PC-9 (cell line): ENCODE results near the gene GATAD2A. TPM values are rescaled to one million over a fixed set of nuclear protein-coding genes. Genes with fewer than 3 reads are reported as not detected.

Source experiments
- BruUV-seq: library from RNA; stranded (reverse); fragments of 400-500 nt; replicated peaks from 2 replicates; lab custom pipeline; 2021; lab: Mats Ljungman, UMichigan
- CTCF ChIA-PET: fragments of 300-600 bp; sonication (Branson Sonifier 250); formaldehyde crosslinking; loops from one replicate; lab custom pipeline; 2022; ENCODE audit warnings: antibody characterized with exemption; lab: Charles Lee
- POLR2A ChIA-PET: fragments of 300-600 bp; sonication (Branson Sonifier 250); formaldehyde crosslinking; loops from one replicate; lab custom pipeline; 2022; ENCODE audit warnings: antibody characterized with exemption; ENCODE audit not compliant: unreplicated experiment; lab: Charles Lee
- DNase-seq, 2 experiments: peaks; one replicate each; pipeline versions ENCODE4 v3.0.0 to v3.0.0-alpha.2; 2015 to 2022; ENCODE audit warnings: mixed read lengths in 1 of 2
- H2AFZ ChIP-seq: fragments of 200-600 bp; sonication (generic); 2 replicates; pipeline ENCODE4 v1.8.1; 2017; ENCODE audit warnings: antibody characterized with exemption
- H3F3A ChIP-seq: fragments of 200-600 bp; sonication (generic); 2 replicates; pipeline ENCODE4 v1.8.1; 2017; ENCODE audit warnings: antibody characterized with exemption, mild to moderate bottlenecking, low read depth; ENCODE audit not compliant: insufficient read depth
- H3K27ac ChIP-seq: fragments of 200-600 bp; sonication (generic); 2 replicates; pipeline ENCODE4 v1.6.1; 2016; ENCODE audit warnings: mixed run types
- H3K27me3 ChIP-seq: fragments of 200-600 bp; sonication (generic); 2 replicates; pipeline ENCODE4 v1.6.1; 2016; ENCODE audit warnings: low read depth, mixed run types; ENCODE audit not compliant: insufficient read depth
- H3K36me3 ChIP-seq: fragments of 200-600 bp; sonication (generic); 2 replicates; pipeline ENCODE4 v1.6.1; 2016; ENCODE audit warnings: low read depth, mixed run types
- H3K4me1 ChIP-seq: fragments of 200-600 bp; sonication (generic); replicated peaks from 2 replicates; pipeline ENCODE4 v1.6.1; 2016; ENCODE audit warnings: mixed run types; ENCODE audit not compliant: insufficient read depth
- H3K4me2 ChIP-seq: fragments of 200-600 bp; sonication (generic); 2 replicates; pipeline ENCODE4 v1.6.1; 2017; ENCODE audit warnings: mixed run types
- H3K4me3 ChIP-seq: fragments of 200-600 bp; sonication (generic); 2 replicates; pipeline ENCODE4 v1.6.1; 2016; ENCODE audit warnings: mixed run types
- H3K79me2 ChIP-seq: fragments of 200-600 bp; sonication (generic); 2 replicates; pipeline ENCODE4 v1.6.1; 2017; ENCODE audit warnings: low read depth, mixed run types
- H3K9me2 ChIP-seq: fragments of 200-600 bp; sonication (generic); 2 replicates; pipeline ENCODE4 v1.8.1; 2017; ENCODE audit warnings: mild to moderate bottlenecking; ENCODE audit not compliant: insufficient read depth
- H3K9me3 ChIP-seq: fragments of 200-600 bp; sonication (generic); 2 replicates; pipeline ENCODE4 v1.8.1; 2016; ENCODE audit warnings: low read depth; ENCODE audit not compliant: insufficient read depth
- H4K20me1 ChIP-seq: fragments of 200-600 bp; sonication (generic); 2 replicates; pipeline ENCODE4 v1.8.1; 2017; ENCODE audit not compliant: insufficient read depth
- EZH2 ChIP-seq: fragments of 200-600 bp; sonication (generic); IDR thresholded peaks from 2 replicates; pipeline ENCODE4 v1.8.0; 2017; ENCODE audit warnings: antibody characterized with exemption, low read depth
- intact Hi-C: fragments of 100-400 bp; cut with micrococcal nuclease; formaldehyde crosslinking; loops from one replicate; pipeline ENCODE4 v1.10.0; 2022; ENCODE audit not compliant: unreplicated experiment
- total RNA-seq: library from RNA; stranded (reverse); gene quantifications from 2 replicates; pipeline ENCODE4 v1.2.3, GENCODE V29; 2021
- TF ChIP-seq, protein P1 (sequence below): fragments of 200-600 bp; sonication (generic); conservative IDR thresholded peaks from 2 replicates; pipeline ENCODE4 v1.6.1; 2017; ENCODE audit warnings: mixed run types, antibody characterized with exemption, mild to moderate bottlenecking, moderate library complexity

Gene GATAD2A
- total RNA-seq, 1 experiment from 2014 or later: 129 TPM

GRCh38 chr19:19436137-19436691, 30.7 kb downstream of the GATAD2A start:
- no peaks in the 10 kb centered on the region for H3K27me3 ChIP-seq
- H3K4me2 ChIP-seq: no peak overlapping the region
- H3K79me2 ChIP-seq: peaks cover 86% of the 10 kb centered on the region
- H3K9me2 ChIP-seq: no peaks in the 10 kb centered on the region
- no TSS peak for BruUV-seq
- H3K27ac ChIP-seq: no peak overlapping the region
- H3K9me3 ChIP-seq: no peaks in the 10 kb centered on the region
- H3F3A ChIP-seq: no peaks in the 10 kb centered on the region; the same call in 1 of the 2 replicates
- intact Hi-C loops: no loop called here
- H2AFZ ChIP-seq: no peak overlapping the region
- CTCF ChIA-PET: no interaction called here
- H3K4me1 ChIP-seq: no peaks in the 10 kb centered on the region
- H4K20me1 ChIP-seq: peaks cover 80% of the 10 kb centered on the region
- TF ChIP-seq EZH2: no peak
- TF ChIP-seq, protein P1, sequence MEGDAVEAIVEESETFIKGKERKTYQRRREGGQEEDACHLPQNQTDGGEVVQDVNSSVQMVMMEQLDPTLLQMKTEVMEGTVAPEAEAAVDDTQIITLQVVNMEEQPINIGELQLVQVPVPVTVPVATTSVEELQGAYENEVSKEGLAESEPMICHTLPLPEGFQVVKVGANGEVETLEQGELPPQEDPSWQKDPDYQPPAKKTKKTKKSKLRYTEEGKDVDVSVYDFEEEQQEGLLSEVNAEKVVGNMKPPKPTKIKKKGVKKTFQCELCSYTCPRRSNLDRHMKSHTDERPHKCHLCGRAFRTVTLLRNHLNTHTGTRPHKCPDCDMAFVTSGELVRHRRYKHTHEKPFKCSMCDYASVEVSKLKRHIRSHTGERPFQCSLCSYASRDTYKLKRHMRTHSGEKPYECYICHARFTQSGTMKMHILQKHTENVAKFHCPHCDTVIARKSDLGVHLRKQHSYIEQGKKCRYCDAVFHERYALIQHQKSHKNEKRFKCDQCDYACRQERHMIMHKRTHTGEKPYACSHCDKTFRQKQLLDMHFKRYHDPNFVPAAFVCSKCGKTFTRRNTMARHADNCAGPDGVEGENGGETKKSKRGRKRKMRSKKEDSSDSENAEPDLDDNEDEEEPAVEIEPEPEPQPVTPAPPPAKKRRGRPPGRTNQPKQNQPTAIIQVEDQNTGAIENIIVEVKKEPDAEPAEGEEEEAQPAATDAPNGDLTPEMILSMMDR: no peak
- H3K4me3 ChIP-seq: no peak overlapping the region
- no peak for DNase-seq
- POLR2A ChIA-PET: no interaction called here
- no peaks in the 10 kb centered on the region for H3K36me3 ChIP-seq

- Histone ChIP-seq H3K9me2 (no peaks in the 10 kb centered on the region), H3K36me3 (no peaks in the 10 kb centered on the region), H3K27me3 (no peaks in the 10 kb centered on the region), H4K20me1 (peaks cover 77% of the 10 kb centered on the region), H3F3A (peaks cover 6% of the 10 kb centered on the region), H3K9me3 (no peaks in the 10 kb centered on the region), H2AFZ (no peak overlapping the region), H3K4me3 (no peak overlapping the region), H3K4me1 (no peaks in the 10 kb centered on the region), H3K4me2 (no peak overlapping the region), H3K79me2 (peaks cover 80% of the 10 kb centered on the region), H3K27ac (no peak overlapping the region)
- intact Hi-C loops: no loop called here
- ChIA-PET CTCF (no interaction called here), POLR2A (no interaction called here)
- no TSS peak for BruUV-seq
- no peak for DNase-seq
- TF ChIP-seq, protein P1: no peak
- TF ChIP-seq EZH2: no peak
These were observed 33.1 kb downstream of the GATAD2A start for GRCh38 chr19:19438366-19439175.

DNA sequence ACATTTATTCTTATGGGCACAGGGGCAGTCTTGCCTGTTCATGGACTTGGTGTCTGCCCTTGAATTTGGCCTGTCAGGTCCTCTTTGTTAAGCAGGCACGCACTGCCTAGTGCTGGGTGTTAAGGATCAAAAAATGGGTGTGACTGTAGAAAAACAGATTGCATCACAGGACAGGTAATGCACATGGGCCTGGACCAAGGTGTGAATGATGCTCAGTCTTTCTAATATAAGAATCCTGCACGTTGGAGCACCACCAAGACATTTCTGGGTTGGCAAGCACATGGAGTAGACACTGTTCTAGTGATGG, 33.7 kb downstream of the GATAD2A start:
- intact Hi-C loops: no loop called here

More for the DNA sequence above, 33.7 kb downstream of the GATAD2A start:
- no peaks in the 10 kb centered on the region for H3K9me2 ChIP-seq
- no peak overlapping the region for H3K27ac ChIP-seq
- peaks cover 77% of the 10 kb centered on the region for H4K20me1 ChIP-seq
- H3K4me1 ChIP-seq: no peaks in the 10 kb centered on the region
- ChIA-PET CTCF (no interaction called here), POLR2A (no interaction called here)
- H3K4me3 ChIP-seq: no peak overlapping the region
- no peaks in the 10 kb centered on the region for H3K36me3 ChIP-seq
- no peaks in the 10 kb centered on the region for H3K9me3 ChIP-seq
- peaks cover 80% of the 10 kb centered on the region for H3K79me2 ChIP-seq
- peaks cover 6% of the 10 kb centered on the region for H3F3A ChIP-seq
- no peak overlapping the region for H3K4me2 ChIP-seq
- H3K27me3 ChIP-seq: no peaks in the 10 kb centered on the region
- no peak for DNase-seq
- no TSS peak for BruUV-seq
- H2AFZ ChIP-seq: no peak overlapping the region
- TF ChIP-seq, protein P1: no peak
- TF ChIP-seq EZH2: no peak
